ENCODE data around the gene GALNT12. TPM values are rescaled to one million over a fixed set of nuclear protein-coding genes. Genes with fewer than 3 reads are reported as not detected.

GALNT12 gene
- total RNA-seq, 2 experiments from 2014 or later: 10.2 to 12.7 TPM

DNA sequence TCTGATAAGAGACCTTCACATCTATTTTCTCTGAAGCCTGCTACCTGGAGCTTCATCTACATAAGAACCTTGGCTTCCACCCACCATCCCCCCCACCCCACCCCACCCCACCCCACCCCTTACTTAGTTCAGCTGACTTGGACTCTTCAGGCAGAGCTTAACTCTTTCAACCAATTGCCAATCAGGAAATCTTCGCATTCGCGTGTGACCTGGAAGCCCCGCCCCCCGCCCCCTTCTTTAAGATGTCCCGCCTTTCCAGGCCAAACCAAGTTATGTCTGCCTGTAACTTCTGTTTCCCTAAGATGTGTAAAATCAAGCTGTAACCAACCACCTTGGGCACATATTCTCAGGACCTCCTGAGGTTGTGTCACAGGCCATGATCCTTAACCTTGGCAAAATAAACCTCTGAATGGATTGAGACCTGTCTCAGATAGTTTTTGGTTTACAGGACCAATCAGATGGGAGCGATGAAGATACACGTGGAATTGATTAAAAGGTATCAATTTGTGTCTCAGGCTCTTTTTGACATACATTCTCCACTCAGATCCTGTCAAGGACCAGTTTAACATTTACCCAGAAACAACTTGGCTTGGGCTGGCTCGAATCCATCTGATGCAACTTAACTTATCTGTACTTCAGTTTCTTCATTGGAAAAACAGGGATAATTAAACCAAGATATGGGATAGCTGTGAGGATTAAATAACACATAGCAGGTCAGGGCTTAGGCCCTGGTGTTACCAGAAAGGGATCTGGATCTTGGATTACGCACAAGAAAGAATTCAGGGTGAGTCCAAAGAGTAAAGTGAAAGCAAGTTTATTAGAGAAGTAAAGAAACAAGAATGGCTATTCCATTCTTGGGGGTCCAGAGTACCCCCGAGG, 43.6 kb downstream of the GALNT12 start:
- intact Hi-C loops (cut with DNase I, micrococcal nuclease): no loop called here
- ChIA-PET POLR2A (no interaction called here), CTCF (interaction anchor here (0.6 to 7.9 kb wide), 3 partner anchors 61 to 287 kb away, joined by 3 to 76 read pairs (median 3); no protein-coding TSS in a partner anchor)
- no peak overlapping the region for H3K4me3 Mint-ChIP-seq
- H3K9me3 Mint-ChIP-seq (ENCODE audit: low read depth): peaks cover 2% of the 10 kb centered on the region
- peaks cover 4% of the 10 kb centered on the region for H3K36me3 Mint-ChIP-seq (ENCODE audit: low read depth)
- ATAC-seq (no peak), DNase-seq (no peak)
- H3K4me1 Mint-ChIP-seq: peaks cover 9% of the 10 kb centered on the region
- no peaks in the 10 kb centered on the region for H3K27me3 Mint-ChIP-seq
- H3K27ac Mint-ChIP-seq: peak overlapping the region; percentile 44

DNA sequence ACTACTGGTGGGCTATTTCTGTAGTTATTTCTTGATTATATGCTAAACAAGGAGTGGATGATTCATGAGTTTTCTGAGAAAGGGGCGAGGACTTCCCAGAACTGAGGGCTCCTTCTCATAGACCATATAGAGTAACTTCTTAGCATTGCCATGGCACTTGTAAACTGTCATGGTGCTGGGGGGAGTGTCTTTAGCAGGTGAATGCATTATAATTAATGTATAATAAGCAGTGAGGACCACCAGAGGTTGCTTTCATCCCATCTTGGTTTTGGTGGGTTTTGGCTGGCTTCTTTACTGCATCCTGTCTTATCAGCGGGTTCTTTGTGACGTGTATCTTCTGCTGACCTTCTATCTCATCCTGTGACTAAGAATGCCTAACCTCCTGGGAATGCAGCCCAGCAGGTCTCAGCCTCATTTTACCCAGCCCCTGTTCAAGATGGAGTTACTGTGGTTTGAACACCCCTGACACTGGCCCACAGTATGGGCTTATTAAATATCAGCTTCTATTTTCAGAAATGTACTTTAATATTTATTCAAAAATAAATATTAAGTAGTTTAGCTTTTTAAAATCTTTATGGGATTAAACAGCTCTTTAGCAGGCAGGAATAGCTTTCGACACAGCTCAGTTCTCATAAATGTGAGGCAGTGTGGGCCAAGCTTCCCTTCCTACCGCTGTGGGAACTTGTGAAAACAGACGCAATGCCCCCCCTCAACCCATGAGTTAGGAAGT, 44.4 kb downstream of the GALNT12 start:
- intact Hi-C loops (cut with DNase I, micrococcal nuclease): no loop called here
- Mint-ChIP-seq H3K4me3 (no peak overlapping the region), H3K4me1 (peaks cover 9% of the 10 kb centered on the region), H3K36me3 (ENCODE audit: low read depth) (peaks cover 6% of the 10 kb centered on the region), H3K27me3 (no peaks in the 10 kb centered on the region), H3K27ac (no peak overlapping the region), H3K9me3 (ENCODE audit: low read depth) (peaks cover 2% of the 10 kb centered on the region)
- CTCF ChIA-PET: interaction anchor here (0.6 to 7.9 kb wide), 3 partner anchors 14 to 286 kb away, joined by 3 to 76 read pairs (median 3); no protein-coding TSS in a partner anchor
- POLR2A ChIA-PET: no interaction called here
- ATAC-seq (peak; percentile 34), DNase-seq (peak; percentile 68)

DNA sequence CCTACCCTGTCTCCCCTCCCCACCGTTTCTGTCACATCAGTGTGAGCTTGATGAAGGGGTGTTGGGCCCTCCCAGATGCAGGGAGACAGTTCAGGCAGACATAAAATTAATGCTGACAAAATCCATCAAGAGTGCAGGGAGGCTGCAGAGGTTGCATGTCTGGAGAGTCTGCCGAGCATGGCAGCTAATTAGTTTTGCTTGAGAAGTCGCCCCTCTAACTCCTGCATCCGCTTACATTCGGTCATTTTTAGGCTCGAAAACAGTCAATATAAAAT, 44.9 kb downstream of the GALNT12 start:
- no peak overlapping the region for H3K4me3 Mint-ChIP-seq
- intact Hi-C loops (cut with DNase I, micrococcal nuclease): no loop called here
- H3K4me1 Mint-ChIP-seq: peaks cover 9% of the 10 kb centered on the region
- H3K27me3 Mint-ChIP-seq: no peaks in the 10 kb centered on the region
- no peak overlapping the region for H3K27ac Mint-ChIP-seq
- POLR2A ChIA-PET: no interaction called here
- DNase-seq (no peak), ATAC-seq (no peak)
- peaks cover 2% of the 10 kb centered on the region for H3K9me3 Mint-ChIP-seq (ENCODE audit: low read depth)
- CTCF ChIA-PET: interaction anchor here (1.2 to 7.9 kb wide), 2 partner anchors 14 to 286 kb away, joined by 3 to 76 read pairs; no protein-coding TSS in a partner anchor
- peaks cover 6% of the 10 kb centered on the region for H3K36me3 Mint-ChIP-seq (ENCODE audit: low read depth)

DNA sequence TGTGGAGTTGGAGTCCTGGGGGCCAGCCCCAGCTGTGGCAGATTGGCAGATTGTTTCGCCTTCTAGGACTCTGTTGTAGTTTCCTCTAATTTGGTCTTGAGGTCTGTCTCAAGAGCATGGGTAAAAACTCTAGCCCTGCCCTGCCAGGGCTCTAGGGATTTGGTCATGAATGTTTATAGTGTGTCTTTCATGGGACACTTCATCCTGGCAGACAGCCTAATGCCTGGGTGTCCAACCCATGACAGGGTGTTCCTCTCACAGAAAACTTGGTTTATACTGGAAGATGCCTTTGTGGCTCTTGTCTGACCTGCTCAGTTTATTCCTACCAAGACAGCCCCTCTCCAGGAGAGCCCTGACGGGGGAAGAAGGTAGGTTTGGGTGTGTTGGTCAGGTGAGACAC, 45.5 kb downstream of the GALNT12 start:
- no peaks in the 10 kb centered on the region for H3K27me3 Mint-ChIP-seq

DNA sequence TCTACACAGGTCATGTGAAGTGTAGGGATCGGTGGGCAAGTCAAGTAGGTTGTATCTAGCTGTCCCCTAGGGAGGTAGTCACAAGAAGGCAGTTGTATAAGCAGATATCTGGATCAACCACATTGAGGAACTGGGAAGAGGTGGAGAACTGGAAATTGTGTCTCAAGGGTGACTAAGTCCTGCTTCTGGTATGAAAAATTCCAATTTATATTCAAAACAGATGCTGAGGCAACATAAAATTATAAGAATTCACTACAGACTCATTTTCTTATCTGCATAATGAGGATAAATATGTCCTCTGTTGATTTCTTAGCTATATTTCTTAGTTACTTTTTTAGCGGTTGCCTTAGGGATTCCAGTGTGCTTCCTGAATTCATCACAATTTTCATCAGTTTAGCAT, 46.8 kb downstream of the GALNT12 start:
- peaks cover 4% of the 10 kb centered on the region for H3K36me3 Mint-ChIP-seq (ENCODE audit: low read depth)
- peaks cover 2% of the 10 kb centered on the region for H3K9me3 Mint-ChIP-seq (ENCODE audit: low read depth)
- H3K27ac Mint-ChIP-seq: no peak overlapping the region
- H3K4me1 Mint-ChIP-seq: peaks cover 8% of the 10 kb centered on the region
- ATAC-seq: no peak
- no peaks in the 10 kb centered on the region for H3K27me3 Mint-ChIP-seq
- no peak overlapping the region for H3K4me3 Mint-ChIP-seq
- intact Hi-C loops (cut with DNase I, micrococcal nuclease): no loop called here
- ChIA-PET CTCF (no interaction called here), POLR2A (no interaction called here)
- DNase-seq: no peak

More for the DNA sequence above, 45.5 kb downstream of the GALNT12 start:
- peaks cover 2% of the 10 kb centered on the region for H3K9me3 Mint-ChIP-seq (ENCODE audit: low read depth)
- ChIA-PET POLR2A (no interaction called here), CTCF (interaction anchor here (1.2 to 7.9 kb wide), 2 partner anchors 13 to 285 kb away, joined by 3 to 76 read pairs; no protein-coding TSS in a partner anchor)
- DNase-seq (no peak), ATAC-seq (no peak)
- H3K4me3 Mint-ChIP-seq: no peak overlapping the region
- peaks cover 9% of the 10 kb centered on the region for H3K4me1 Mint-ChIP-seq
- peaks cover 6% of the 10 kb centered on the region for H3K36me3 Mint-ChIP-seq (ENCODE audit: low read depth)
- intact Hi-C loops (cut with DNase I, micrococcal nuclease): no loop called here
- H3K27ac Mint-ChIP-seq: no peak overlapping the region

DNA sequence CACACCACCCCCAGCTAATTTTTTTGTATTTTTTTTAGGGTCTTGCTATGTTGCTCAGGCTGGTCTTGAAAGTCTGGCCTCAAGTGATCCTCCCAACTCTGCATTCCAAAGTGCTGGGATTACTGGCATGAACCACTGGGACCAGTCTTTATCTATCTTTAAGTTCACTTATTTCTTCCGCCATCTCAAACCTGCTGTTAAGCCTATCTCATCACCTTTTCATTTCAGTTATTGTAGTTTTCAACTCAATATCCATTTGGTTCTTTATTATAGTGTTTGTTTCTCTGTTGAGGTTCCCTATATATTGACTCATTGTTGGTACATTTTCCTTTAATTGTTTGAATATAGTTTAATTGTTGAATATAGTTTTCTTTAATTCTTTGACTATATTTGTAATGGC, 48.1 kb downstream of the GALNT12 start:
- Mint-ChIP-seq H3K9me3 (ENCODE audit: low read depth) (peaks cover 2% of the 10 kb centered on the region), H3K27ac (no peak overlapping the region), H3K4me1 (peaks cover 8% of the 10 kb centered on the region), H3K36me3 (ENCODE audit: low read depth) (peaks cover 2% of the 10 kb centered on the region), H3K27me3 (peaks cover 2% of the 10 kb centered on the region), H3K4me3 (no peak overlapping the region)
- no peak for ATAC-seq
- no peak for DNase-seq
- CTCF ChIA-PET: no interaction called here
- intact Hi-C loops (cut with DNase I, micrococcal nuclease): no loop called here
- POLR2A ChIA-PET: no interaction called here

DNA sequence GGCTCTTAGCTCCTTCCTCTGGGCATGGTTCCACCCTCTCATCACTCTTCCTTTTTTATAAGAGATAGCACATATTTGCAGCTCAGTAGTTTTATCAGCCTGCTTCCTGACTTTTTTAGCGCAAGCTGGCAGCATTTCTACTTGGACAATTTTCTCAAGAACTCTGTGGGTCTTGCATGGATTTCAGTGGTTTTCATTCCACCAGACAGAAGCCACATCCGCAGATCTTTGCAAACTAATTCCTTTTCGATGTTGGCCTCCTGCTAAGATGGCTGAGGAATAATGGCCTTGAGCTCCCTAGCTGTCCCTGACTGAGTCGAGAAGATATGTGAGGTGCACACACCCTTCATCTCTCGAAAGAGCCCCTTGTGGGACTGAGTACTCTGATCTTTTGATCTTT, 49.5 kb downstream of the GALNT12 start:
- ChIA-PET POLR2A (no interaction called here), CTCF (interaction anchor here (0.8 to 1.9 kb wide), 3 partner anchors 9 to 156 kb away, joined by 4 to 6 read pairs (median 6); no protein-coding TSS in a partner anchor)
- DNase-seq (no peak), ATAC-seq (no peak)
- Mint-ChIP-seq H3K4me3 (no peak overlapping the region), H3K27ac (no peak overlapping the region), H3K27me3 (peaks cover 2% of the 10 kb centered on the region), H3K36me3 (ENCODE audit: low read depth) (peaks cover 2% of the 10 kb centered on the region), H3K4me1 (peaks cover under 1% of the 10 kb centered on the region), H3K9me3 (ENCODE audit: low read depth) (peaks cover 2% of the 10 kb centered on the region)
- intact Hi-C loops (cut with DNase I, micrococcal nuclease): no loop called here

DNA sequence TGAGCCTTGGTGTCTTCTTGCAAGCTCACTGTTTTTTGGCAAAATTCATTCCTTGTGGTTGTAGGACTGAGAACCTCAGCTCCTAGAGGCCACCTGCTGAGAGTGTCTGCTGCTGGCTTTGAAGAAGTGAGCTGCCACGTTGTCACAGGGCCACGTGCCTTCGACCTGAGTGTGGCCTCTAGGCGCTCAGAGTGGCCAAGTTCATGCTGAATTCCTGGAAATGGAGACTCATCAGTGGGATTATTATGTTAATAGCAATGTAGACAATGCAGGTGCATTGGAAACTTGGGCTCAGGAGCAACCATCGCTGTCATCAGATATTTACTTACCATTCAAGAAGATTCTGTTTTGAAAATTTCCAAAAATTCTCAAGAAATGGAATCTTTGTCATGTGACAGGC, 52.5 kb downstream of the GALNT12 start:
- H3K27ac Mint-ChIP-seq: no peak overlapping the region
- intact Hi-C loops (cut with DNase I, micrococcal nuclease): no loop called here
- peaks cover 2% of the 10 kb centered on the region for H3K27me3 Mint-ChIP-seq
- peaks cover 2% of the 10 kb centered on the region for H3K36me3 Mint-ChIP-seq (ENCODE audit: low read depth)
- POLR2A ChIA-PET: no interaction called here
- CTCF ChIA-PET: no interaction called here
- ATAC-seq (no peak), DNase-seq (no peak)
- H3K9me3 Mint-ChIP-seq (ENCODE audit: low read depth): peaks cover 2% of the 10 kb centered on the region
- H3K4me3 Mint-ChIP-seq: no peak overlapping the region
- no peaks in the 10 kb centered on the region for H3K4me1 Mint-ChIP-seq

DNA sequence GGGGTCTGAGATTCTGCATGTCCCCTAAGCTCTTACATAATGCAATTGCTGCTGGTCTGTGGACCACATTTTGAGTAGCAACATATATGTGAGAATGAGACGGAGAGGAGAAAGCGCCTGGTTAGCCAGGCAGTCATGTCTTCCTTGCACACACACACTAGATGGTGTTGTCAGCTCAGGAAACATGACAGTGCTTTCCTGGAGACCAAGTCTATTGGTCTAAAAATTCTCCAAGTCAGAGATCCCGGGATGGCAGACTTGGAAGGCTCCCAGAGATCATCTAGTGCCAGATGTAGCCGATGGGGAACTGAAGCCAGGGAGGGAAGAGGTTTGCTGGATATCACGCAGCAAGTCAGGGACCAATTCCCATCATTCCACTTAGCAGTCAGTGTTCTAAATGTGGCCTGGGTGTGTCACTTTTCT, 53.4 kb downstream of the GALNT12 start:
- no peaks in the 10 kb centered on the region for H3K4me1 Mint-ChIP-seq
- H3K36me3 Mint-ChIP-seq (ENCODE audit: low read depth): peaks cover 2% of the 10 kb centered on the region
- ChIA-PET CTCF (interaction anchor here (1.2 to 1.9 kb wide), 3 partner anchors 12 to 302 kb away, joined by 3 to 11 read pairs (median 3); no protein-coding TSS in a partner anchor), POLR2A (no interaction called here)
- H3K27ac Mint-ChIP-seq: no peak overlapping the region
- intact Hi-C loops (cut with DNase I, micrococcal nuclease): no loop called here
- peaks cover 2% of the 10 kb centered on the region for H3K27me3 Mint-ChIP-seq
- no peak for ATAC-seq
- no peaks in the 10 kb centered on the region for H3K9me3 Mint-ChIP-seq (ENCODE audit: low read depth)
- no peak for DNase-seq
- H3K4me3 Mint-ChIP-seq: no peak overlapping the region

DNA sequence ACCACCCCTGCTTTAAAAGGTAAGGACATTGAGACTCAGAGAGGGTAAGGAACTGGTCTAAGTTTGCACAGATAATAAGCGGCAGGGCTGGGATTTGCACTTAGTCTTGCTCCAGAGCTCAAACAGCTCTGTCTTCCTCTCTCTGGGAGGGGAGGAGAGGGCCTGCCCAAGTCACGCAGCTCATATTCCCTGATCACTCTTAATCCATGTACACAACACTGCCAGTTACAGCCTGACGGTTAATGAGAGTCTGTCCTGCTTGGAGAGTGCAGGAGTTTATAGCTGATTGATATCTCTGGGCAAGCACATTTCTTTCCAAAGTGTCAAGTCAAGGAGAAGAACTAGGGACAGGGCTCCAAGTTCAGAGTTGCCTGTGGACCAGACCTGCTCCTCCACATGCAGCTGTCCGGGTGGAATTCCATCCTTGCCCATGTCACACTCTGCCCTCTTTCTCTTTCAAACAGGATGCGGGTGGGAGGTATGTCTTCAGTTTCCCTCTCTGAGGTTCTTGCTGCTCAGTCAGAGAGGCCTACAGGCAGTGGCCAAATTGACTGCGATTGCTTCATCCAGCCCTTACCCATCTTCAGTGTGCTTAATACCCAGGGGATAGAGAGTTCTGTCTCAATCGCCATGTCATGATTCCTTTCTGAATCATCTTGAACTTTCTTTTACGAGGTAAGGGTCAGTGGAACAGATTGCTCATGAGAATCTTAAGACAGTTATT, 54.5 kb downstream of the GALNT12 start:
- CTCF ChIA-PET: interaction anchor here (1.0 to 1.9 kb wide), 4 partner anchors 13 to 301 kb away, joined by 3 to 11 read pairs (median 3); no protein-coding TSS in a partner anchor

DNA sequence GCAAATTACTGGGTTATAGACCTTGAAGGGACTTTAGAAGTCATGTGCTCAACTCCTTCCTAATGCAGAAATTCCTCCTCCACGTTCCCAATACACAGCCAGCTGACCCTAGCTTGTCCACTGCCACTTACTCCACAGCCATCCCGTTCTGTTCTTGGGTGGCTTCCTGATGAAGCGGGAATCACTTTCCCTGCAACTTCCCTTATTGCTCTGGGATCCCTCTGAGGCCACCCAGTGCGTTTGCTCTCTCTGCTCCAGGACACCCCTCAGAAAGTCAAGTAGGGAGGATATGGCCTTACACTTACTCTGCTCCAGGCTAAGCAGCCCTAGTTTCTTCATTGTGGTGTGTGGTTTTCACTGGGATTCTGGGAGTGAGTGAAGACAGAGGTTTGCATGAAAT, 55.5 kb downstream of the GALNT12 start:
- ChIA-PET CTCF (no interaction called here), POLR2A (no interaction called here)
- intact Hi-C loops (cut with DNase I, micrococcal nuclease): no loop called here
- Mint-ChIP-seq H3K27ac (no peak overlapping the region), H3K36me3 (ENCODE audit: low read depth) (no peaks in the 10 kb centered on the region), H3K4me3 (no peak overlapping the region), H3K4me1 (no peaks in the 10 kb centered on the region), H3K9me3 (ENCODE audit: low read depth) (no peaks in the 10 kb centered on the region), H3K27me3 (peaks cover 2% of the 10 kb centered on the region)
- no peak for DNase-seq
- no peak for ATAC-seq

More for the DNA sequence above, 54.5 kb downstream of the GALNT12 start:
- H3K4me1 Mint-ChIP-seq: no peaks in the 10 kb centered on the region
- H3K27me3 Mint-ChIP-seq: peaks cover 2% of the 10 kb centered on the region
- H3K9me3 Mint-ChIP-seq (ENCODE audit: low read depth): no peaks in the 10 kb centered on the region
- no peaks in the 10 kb centered on the region for H3K36me3 Mint-ChIP-seq (ENCODE audit: low read depth)
- POLR2A ChIA-PET: no interaction called here
- DNase-seq (no peak), ATAC-seq (peak; percentile 49)
- no peak overlapping the region for H3K27ac Mint-ChIP-seq
- intact Hi-C loops (cut with DNase I, micrococcal nuclease): no loop called here
- H3K4me3 Mint-ChIP-seq: no peak overlapping the region
